NB4 (cell line): Measurements from ENCODE around the gene TUT7.

ENCODE experiments used
- DNase-seq: peaks from one replicate; pipeline ENCODE4 v3.0.0; 2010; ENCODE audit warnings: low read depth
- H3K4me3 ChIP-seq: one replicate; pipeline ENCODE4 v1.5.1; 2011; ENCODE audit warnings: mild to moderate bottlenecking, low read depth, low read length, moderate library complexity
- MAX ChIP-seq: IDR thresholded peaks from 2 replicates; pipeline ENCODE4 v1.6.1; 2011; ENCODE audit warnings: low read depth, low read length
- MYC ChIP-seq: IDR thresholded peaks from 2 replicates; pipeline ENCODE4 v1.6.1; 2011; ENCODE audit warnings: low read depth, low read length
- POLR2A ChIP-seq: IDR thresholded peaks from 2 replicates; pipeline ENCODE4 v1.6.1; 2011; ENCODE audit warnings: mild to moderate bottlenecking; ENCODE audit not compliant: insufficient read length; ENCODE audit errors: extremely low read depth
- TF ChIP-seq, protein P1 (sequence below): IDR thresholded peaks from one replicate; pipeline ENCODE4 v1.5.1; 2012; ENCODE audit warnings: low read depth, low read length

TUT7 gene

GRCh38 chr9:86352440-86353077, 1.7 kb downstream of the TUT7 start:
- DNase-seq, result peak; percentile 32
- H3K4me3 ChIP-seq, result peak overlapping the region; percentile 94
- TF ChIP-seq MAX, result no peak
- TF ChIP-seq MYC, result no peak
- TF ChIP-seq, protein P1, sequence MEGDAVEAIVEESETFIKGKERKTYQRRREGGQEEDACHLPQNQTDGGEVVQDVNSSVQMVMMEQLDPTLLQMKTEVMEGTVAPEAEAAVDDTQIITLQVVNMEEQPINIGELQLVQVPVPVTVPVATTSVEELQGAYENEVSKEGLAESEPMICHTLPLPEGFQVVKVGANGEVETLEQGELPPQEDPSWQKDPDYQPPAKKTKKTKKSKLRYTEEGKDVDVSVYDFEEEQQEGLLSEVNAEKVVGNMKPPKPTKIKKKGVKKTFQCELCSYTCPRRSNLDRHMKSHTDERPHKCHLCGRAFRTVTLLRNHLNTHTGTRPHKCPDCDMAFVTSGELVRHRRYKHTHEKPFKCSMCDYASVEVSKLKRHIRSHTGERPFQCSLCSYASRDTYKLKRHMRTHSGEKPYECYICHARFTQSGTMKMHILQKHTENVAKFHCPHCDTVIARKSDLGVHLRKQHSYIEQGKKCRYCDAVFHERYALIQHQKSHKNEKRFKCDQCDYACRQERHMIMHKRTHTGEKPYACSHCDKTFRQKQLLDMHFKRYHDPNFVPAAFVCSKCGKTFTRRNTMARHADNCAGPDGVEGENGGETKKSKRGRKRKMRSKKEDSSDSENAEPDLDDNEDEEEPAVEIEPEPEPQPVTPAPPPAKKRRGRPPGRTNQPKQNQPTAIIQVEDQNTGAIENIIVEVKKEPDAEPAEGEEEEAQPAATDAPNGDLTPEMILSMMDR, result no peak
- no peak for TF ChIP-seq POLR2A

- TF ChIP-seq POLR2A (no peak), MAX (no peak), MYC (no peak)
- TF ChIP-seq, protein P1, result no peak
- no peak for DNase-seq
Measured at GRCh38 chr9:86351880-86352279, 2.3 kb downstream of the TUT7 start.

DNA sequence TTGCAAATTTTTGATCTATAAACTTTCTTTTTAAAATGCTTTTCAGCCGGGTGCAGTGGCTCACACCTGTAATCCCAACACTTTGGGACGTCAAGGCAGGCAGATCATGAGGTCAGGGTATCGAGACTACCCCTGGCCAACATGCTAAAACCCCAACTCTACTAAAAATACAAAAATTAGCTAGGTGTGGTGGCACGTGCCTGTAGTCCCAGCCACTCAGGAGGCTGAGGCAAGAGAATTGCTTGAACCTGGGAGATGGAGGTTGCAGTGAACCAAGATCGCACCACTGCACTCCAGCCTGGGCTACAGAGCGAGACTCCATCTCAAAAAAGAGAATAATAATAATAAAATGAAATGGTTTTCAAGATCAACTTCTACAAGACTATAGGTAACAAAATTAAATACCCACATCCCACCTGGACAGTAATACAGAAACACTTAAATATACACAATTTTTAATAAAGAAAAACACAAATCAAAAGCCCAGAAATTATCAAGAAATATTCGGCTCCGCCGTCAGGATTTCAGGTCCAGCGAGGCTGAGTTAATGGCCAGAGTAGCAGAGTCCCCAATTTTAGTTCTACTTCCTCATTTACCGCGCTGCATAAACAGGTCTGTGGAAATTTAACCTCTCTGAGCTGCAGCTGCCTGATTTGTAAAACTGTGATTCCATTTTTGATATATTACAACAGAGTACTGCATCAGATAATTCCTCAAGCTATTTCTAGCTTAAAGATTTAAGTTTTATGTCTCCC, 4.0 kb downstream of the TUT7 start:
- peak; percentile 64 for DNase-seq
- H3K4me3 ChIP-seq, result peak overlapping the region; percentile 54
- no peak for TF ChIP-seq MYC
- TF ChIP-seq, protein P1, result no peak
- no peak for TF ChIP-seq POLR2A
- no peak for TF ChIP-seq MAX

More at GRCh38 chr9:86351880-86352279, 2.3 kb downstream of the TUT7 start:
- peak overlapping the region; percentile 94 for H3K4me3 ChIP-seq

GRCh38 chr9:86349271-86349670, 4.9 kb downstream of the TUT7 start:
- no peak overlapping the region for H3K4me3 ChIP-seq
- TF ChIP-seq MYC, result no peak
- no peak for TF ChIP-seq MAX
- TF ChIP-seq, protein P1, result no peak
- no peak for TF ChIP-seq POLR2A
- no peak for DNase-seq

- no peak for TF ChIP-seq MYC
- TF ChIP-seq POLR2A, result no peak
- TF ChIP-seq, protein P1, result no peak
- no peak for TF ChIP-seq MAX
- no peak overlapping the region for H3K4me3 ChIP-seq
- DNase-seq, result peak; percentile 29
Measured at GRCh38 chr9:86347991-86348390, 6.2 kb downstream of the TUT7 start.
